Breast epithelium (tissue), 3 donors: ENCODE data around the gene ZNF236.

Experiments
- POLR2A ChIP-seq: fragments of 450-650 bp; IDR thresholded peaks from one replicate; pipeline ENCODE4 v1.6.1; 2016; ENCODE audit warnings: antibody characterized with exemption, mild to moderate bottlenecking, moderate library complexity
- POLR2AphosphoS5 ChIP-seq, 3 donors: sonication (generic); formaldehyde crosslinking; IDR thresholded peaks; one replicate each; pipeline ENCODE4 v1.6.1; 2017; ENCODE audit warnings: antibody characterized with exemption in 3 of 3
- TF ChIP-seq, protein P1 (sequence below), 3 donors: fragments of 450-650 bp; IDR thresholded peaks; one replicate each; pipeline ENCODE4 v1.5.1; 2016 to 2017; ENCODE audit warnings: antibody characterized with exemption in 3 of 3, mild to moderate bottlenecking in 3 of 3, moderate library complexity in 3 of 3

DNA sequence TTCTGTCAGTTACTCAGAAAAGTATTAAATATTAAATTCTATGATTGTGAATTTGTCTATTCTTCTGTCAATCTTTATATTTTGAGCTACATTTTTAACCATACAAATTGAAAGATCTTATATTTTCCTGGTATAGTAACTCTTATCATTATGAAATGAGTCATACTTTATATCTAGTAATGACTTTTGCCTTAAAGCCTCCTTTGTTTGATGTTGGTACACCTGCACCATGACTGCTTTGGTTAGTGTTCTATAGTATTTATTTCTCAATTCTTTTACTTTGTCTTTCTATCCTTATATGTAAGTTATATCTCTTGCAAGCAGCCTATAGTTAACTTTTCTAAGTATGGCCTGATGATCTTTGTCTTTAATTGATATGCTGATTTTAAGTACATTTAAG lies 13.0 kb downstream of the ZNF236 start:
- TF ChIP-seq, protein P1, sequence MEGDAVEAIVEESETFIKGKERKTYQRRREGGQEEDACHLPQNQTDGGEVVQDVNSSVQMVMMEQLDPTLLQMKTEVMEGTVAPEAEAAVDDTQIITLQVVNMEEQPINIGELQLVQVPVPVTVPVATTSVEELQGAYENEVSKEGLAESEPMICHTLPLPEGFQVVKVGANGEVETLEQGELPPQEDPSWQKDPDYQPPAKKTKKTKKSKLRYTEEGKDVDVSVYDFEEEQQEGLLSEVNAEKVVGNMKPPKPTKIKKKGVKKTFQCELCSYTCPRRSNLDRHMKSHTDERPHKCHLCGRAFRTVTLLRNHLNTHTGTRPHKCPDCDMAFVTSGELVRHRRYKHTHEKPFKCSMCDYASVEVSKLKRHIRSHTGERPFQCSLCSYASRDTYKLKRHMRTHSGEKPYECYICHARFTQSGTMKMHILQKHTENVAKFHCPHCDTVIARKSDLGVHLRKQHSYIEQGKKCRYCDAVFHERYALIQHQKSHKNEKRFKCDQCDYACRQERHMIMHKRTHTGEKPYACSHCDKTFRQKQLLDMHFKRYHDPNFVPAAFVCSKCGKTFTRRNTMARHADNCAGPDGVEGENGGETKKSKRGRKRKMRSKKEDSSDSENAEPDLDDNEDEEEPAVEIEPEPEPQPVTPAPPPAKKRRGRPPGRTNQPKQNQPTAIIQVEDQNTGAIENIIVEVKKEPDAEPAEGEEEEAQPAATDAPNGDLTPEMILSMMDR (IDR thresholded peaks at IDR 0.05): no peak
- no peak for TF ChIP-seq POLR2A
- no peak for TF ChIP-seq POLR2AphosphoS5 (IDR thresholded peaks at IDR 0.05)
